ENCODE data around the gene GFPT1. TPM values are rescaled to one million over a fixed set of nuclear protein-coding genes. Genes with fewer than 3 reads are reported as not detected.

Gene GFPT1
- total and polyA plus RNA-seq, 4 donors, result 14.7 to 42.6 (median 18.1) TPM

DNA sequence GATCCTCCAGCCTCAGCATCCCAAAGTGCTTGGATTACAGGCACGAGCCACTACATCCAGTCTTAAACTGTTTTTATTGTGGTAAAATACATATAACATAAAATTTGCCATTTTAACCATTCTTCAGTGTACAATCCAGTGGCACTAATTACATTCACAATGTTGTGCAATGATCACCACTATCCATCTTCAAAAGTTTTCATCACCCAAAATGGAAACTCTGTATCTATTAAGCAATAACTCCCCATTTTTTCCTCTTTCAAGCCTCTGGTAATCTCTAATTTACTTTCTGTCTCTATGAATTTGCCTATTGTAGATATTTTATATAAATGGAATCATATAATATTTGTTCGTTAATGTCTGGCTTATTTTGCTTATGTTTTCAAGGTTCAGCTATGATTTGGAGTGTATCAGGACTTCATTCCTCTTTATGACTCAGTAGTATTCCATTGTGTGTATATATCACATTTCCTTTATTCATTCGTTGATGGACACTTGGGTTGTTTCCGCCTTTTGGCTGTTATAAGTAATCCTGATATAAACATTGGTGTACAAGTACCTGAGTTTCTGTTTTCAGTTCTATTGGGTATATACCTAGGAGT is 71.8 kb downstream of the GFPT1 start (continued):
- no peak for TF ChIP-seq EGR1 (IDR thresholded peaks at IDR 0.05; ENCODE audit: low read depth in 2 of 2)

DNA sequence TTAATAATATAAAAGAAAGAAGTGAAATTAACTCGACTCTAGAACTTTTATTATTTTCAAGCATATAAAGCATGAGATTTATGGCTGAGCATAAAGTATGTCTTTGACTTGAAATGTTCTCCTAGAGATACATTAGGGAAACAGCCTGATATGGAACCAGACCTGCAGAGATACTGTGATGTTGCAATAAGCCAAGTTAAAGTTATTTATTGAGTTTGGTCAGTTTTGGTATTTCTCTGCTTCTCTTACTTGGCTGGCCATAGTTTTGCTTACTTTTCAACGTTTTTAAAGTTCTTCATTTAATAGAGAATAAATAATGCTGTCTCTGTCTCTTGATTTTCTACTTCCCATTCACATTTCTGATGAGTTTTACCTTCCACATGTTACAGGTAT is 76.0 kb downstream of the GFPT1 start:
- no peak for TF ChIP-seq FOXA1 (IDR thresholded peaks at IDR 0.05)
- TF ChIP-seq TAF1 (conservative IDR thresholded peaks at IDR 0.05), result no peak
- no peak for TF ChIP-seq HNF4A (conservative IDR thresholded peaks at IDR 0.05)
- TF ChIP-seq, protein P1, sequence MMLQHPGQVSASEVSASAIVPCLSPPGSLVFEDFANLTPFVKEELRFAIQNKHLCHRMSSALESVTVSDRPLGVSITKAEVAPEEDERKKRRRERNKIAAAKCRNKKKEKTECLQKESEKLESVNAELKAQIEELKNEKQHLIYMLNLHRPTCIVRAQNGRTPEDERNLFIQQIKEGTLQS (IDR thresholded peaks at IDR 0.05), result no peak
- no peak for TF ChIP-seq GABPA (IDR thresholded peaks at IDR 0.05 in 1 of 2, conservative IDR thresholded peaks at IDR 0.05 in 1 of 2)
- TF ChIP-seq, protein P2, sequence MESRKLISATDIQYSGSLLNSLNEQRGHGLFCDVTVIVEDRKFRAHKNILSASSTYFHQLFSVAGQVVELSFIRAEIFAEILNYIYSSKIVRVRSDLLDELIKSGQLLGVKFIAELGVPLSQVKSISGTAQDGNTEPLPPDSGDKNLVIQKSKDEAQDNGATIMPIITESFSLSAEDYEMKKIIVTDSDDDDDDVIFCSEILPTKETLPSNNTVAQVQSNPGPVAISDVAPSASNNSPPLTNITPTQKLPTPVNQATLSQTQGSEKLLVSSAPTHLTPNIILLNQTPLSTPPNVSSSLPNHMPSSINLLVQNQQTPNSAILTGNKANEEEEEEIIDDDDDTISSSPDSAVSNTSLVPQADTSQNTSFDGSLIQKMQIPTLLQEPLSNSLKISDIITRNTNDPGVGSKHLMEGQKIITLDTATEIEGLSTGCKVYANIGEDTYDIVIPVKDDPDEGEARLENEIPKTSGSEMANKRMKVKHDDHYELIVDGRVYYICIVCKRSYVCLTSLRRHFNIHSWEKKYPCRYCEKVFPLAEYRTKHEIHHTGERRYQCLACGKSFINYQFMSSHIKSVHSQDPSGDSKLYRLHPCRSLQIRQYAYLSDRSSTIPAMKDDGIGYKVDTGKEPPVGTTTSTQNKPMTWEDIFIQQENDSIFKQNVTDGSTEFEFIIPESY (IDR thresholded peaks at IDR 0.05), result no peak
- no peak for TF ChIP-seq RXRA (IDR thresholded peaks at IDR 0.05)
- TF ChIP-seq HNF4G (IDR thresholded peaks at IDR 0.05), result no peak
- no peak for TF ChIP-seq JUND (IDR thresholded peaks at IDR 0.05)
- no peak for TF ChIP-seq NR2F2 (IDR thresholded peaks at IDR 0.05)
- no peak overlapping the region for H3K9ac ChIP-seq (ENCODE audit: low read depth in 1 of 2, low read length in 2 of 2)
- WGBS, result 60% methylated on average over 2 of the region's 2 CpGs
- no peak overlapping the region for H3K4me3 ChIP-seq (ENCODE audit: low read depth in 1 of 3, low read length in 3 of 3)
- H3K27me3 ChIP-seq (ENCODE audit: control insufficient read depth in 4 of 4, insufficient read depth in 4 of 4, low read length in 3 of 4), result no peaks in the 10 kb centered on the region
- H3K36me3 ChIP-seq (ENCODE audit: control insufficient read depth in 4 of 4, insufficient read depth in 3 of 4, low read depth in 1 of 4, low read length in 3 of 4), result no peaks in the 10 kb centered on the region
- no peaks in the 10 kb centered on the region for H3K9me3 ChIP-seq (ENCODE audit: control insufficient read depth in 4 of 4, low read length in 3 of 4)
- DNase-seq (ENCODE audit: low spot score), result no peak
- peaks cover 8 to 17% (median 12%) of the 10 kb centered on the region in 4 donors for H3K4me1 ChIP-seq (ENCODE audit: control insufficient read depth in 4 of 4, insufficient read depth in 4 of 4, low read length in 3 of 4)
- no peak overlapping the region for H3K27ac ChIP-seq (ENCODE audit: low read depth in 1 of 2, low read length in 2 of 2)

DNA sequence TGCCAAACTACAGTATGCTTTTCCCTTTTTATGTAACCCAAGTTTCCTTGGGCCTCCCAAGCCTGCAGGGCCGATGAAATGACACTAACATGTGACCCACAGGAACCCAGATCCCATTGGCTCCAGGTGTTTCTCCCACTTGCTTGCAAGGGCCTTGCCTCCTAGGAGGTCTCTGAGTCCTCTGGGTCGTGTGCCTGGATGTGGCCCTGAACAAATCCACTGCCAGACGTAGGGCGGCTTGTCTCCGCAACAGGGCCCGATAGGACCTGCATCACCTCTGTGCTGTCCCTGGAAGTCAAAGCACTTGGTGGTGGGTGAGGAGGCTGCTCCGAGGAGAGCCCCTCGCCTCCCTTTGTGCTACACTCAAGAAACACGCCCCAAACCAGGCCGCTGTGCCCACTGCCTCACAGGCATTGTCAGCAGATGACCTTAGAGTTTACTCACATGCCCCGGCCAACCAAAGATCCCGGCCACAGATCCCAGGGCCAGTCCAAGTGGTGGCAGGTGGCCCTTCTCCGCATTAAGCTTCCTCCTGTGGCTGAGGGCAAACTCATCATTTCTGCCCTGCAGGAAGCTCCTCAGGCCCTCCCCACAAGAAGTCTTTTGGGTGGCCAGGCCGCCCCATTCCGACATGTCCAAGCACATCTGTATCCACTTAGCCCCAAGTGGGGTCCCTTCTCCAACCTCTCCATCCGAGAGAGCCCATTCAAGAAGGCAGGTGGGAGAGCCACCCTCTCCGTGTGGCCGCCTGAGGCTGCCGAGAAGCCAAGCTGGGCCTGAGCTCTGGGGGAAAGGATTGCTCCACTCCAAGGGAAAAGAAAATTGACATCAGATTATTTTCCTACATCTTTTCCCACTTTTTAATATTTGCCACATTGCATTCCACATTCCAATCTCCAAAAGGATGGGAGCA is 76.7 kb downstream of the GFPT1 start:
- peak overlapping the region in 1 of 2 donors; percentile 59 for H3K27ac ChIP-seq (ENCODE audit: low read depth in 1 of 2, low read length in 2 of 2)
- WGBS, result 91% methylated on average over 19 of the region's 19 CpGs
- H3K36me3 ChIP-seq (ENCODE audit: control insufficient read depth in 4 of 4, insufficient read depth in 3 of 4, low read depth in 1 of 4, low read length in 3 of 4), result no peaks in the 10 kb centered on the region
- H3K9ac ChIP-seq (ENCODE audit: low read depth in 1 of 2, low read length in 2 of 2), result no peak overlapping the region
- H3K4me1 ChIP-seq (ENCODE audit: control insufficient read depth in 4 of 4, insufficient read depth in 4 of 4, low read length in 3 of 4), result peaks cover 8 to 17% (median 12%) of the 10 kb centered on the region in 4 donors
- TF ChIP-seq HNF4A (conservative IDR thresholded peaks at IDR 0.05) (no peak), JUND (IDR thresholded peaks at IDR 0.05) (no peak), NR2F2 (IDR thresholded peaks at IDR 0.05) (no peak), TAF1 (conservative IDR thresholded peaks at IDR 0.05) (no peak), FOXA1 (IDR thresholded peaks at IDR 0.05) (no peak), HNF4G (IDR thresholded peaks at IDR 0.05) (no peak), SP1 (IDR thresholded peaks at IDR 0.05) (no peak), EGR1 (IDR thresholded peaks at IDR 0.05; ENCODE audit: low read depth in 2 of 2) (no peak), YY1 (IDR thresholded peaks at IDR 0.05) (no peak), FOXA2 (IDR thresholded peaks at IDR 0.05) (no peak), GABPA (IDR thresholded peaks at IDR 0.05 in 1 of 2, conservative IDR thresholded peaks at IDR 0.05 in 1 of 2) (no peak)
- TF ChIP-seq, protein P3, sequence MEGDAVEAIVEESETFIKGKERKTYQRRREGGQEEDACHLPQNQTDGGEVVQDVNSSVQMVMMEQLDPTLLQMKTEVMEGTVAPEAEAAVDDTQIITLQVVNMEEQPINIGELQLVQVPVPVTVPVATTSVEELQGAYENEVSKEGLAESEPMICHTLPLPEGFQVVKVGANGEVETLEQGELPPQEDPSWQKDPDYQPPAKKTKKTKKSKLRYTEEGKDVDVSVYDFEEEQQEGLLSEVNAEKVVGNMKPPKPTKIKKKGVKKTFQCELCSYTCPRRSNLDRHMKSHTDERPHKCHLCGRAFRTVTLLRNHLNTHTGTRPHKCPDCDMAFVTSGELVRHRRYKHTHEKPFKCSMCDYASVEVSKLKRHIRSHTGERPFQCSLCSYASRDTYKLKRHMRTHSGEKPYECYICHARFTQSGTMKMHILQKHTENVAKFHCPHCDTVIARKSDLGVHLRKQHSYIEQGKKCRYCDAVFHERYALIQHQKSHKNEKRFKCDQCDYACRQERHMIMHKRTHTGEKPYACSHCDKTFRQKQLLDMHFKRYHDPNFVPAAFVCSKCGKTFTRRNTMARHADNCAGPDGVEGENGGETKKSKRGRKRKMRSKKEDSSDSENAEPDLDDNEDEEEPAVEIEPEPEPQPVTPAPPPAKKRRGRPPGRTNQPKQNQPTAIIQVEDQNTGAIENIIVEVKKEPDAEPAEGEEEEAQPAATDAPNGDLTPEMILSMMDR (IDR thresholded peaks at IDR 0.05; ENCODE audit: low read depth, low read length, missing input control), result no peak
- TF ChIP-seq, protein P4, sequence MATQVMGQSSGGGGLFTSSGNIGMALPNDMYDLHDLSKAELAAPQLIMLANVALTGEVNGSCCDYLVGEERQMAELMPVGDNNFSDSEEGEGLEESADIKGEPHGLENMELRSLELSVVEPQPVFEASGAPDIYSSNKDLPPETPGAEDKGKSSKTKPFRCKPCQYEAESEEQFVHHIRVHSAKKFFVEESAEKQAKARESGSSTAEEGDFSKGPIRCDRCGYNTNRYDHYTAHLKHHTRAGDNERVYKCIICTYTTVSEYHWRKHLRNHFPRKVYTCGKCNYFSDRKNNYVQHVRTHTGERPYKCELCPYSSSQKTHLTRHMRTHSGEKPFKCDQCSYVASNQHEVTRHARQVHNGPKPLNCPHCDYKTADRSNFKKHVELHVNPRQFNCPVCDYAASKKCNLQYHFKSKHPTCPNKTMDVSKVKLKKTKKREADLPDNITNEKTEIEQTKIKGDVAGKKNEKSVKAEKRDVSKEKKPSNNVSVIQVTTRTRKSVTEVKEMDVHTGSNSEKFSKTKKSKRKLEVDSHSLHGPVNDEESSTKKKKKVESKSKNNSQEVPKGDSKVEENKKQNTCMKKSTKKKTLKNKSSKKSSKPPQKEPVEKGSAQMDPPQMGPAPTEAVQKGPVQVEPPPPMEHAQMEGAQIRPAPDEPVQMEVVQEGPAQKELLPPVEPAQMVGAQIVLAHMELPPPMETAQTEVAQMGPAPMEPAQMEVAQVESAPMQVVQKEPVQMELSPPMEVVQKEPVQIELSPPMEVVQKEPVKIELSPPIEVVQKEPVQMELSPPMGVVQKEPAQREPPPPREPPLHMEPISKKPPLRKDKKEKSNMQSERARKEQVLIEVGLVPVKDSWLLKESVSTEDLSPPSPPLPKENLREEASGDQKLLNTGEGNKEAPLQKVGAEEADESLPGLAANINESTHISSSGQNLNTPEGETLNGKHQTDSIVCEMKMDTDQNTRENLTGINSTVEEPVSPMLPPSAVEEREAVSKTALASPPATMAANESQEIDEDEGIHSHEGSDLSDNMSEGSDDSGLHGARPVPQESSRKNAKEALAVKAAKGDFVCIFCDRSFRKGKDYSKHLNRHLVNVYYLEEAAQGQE (IDR thresholded peaks at IDR 0.05), result no peak
- TF ChIP-seq, protein P1 (IDR thresholded peaks at IDR 0.05), result no peak
- TF ChIP-seq, protein P2 (IDR thresholded peaks at IDR 0.05), result no peak
- TF ChIP-seq, protein P5, sequence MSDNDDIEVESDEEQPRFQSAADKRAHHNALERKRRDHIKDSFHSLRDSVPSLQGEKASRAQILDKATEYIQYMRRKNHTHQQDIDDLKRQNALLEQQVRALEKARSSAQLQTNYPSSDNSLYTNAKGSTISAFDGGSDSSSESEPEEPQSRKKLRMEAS (IDR thresholded peaks at IDR 0.05), result no peak
- no peaks in the 10 kb centered on the region for H3K9me3 ChIP-seq (ENCODE audit: control insufficient read depth in 4 of 4, low read length in 3 of 4)
- H3K27me3 ChIP-seq (ENCODE audit: control insufficient read depth in 4 of 4, insufficient read depth in 4 of 4, low read length in 3 of 4), result no peaks in the 10 kb centered on the region
- H3K4me3 ChIP-seq (ENCODE audit: low read depth in 1 of 3, low read length in 3 of 3), result no peak overlapping the region
- DNase-seq (ENCODE audit: low spot score), result no peak

Measured in liver (tissue), 9 donors.